ENCODE measurements around the gene GPR160.

Gene GPR160

GRCh38 chr3:170033489-170033888 is 4.3 kb upstream of the GPR160 start:
- no peak for DNase-seq

- DNase-seq, result no peak
These were observed 777 bp downstream of the GPR160 start for GRCh38 chr3:170038434-170039110.

- no peak for DNase-seq
These were observed 2.6 kb downstream of the GPR160 start for GRCh38 chr3:170040418-170040817.

- no peak for DNase-seq
These were observed 5.7 kb downstream of the GPR160 start for GRCh38 chr3:170043506-170043905.

GRCh38 chr3:170044271-170044670 is 6.5 kb downstream of the GPR160 start:
- DNase-seq, result no peak

GRCh38 chr3:170044795-170045244 is 7.0 kb downstream of the GPR160 start:
- DNase-seq, result no peak

GRCh38 chr3:170046269-170047132 is 8.7 kb downstream of the GPR160 start:
- DNase-seq, result no peak

GRCh38 chr3:170047133-170047404 is 9.3 kb downstream of the GPR160 start:
- DNase-seq, result no peak

- DNase-seq, result no peak
These were observed 11.6 kb downstream of the GPR160 start for GRCh38 chr3:170049146-170050000.

GRCh38 chr3:170050753-170051152 is 13.0 kb downstream of the GPR160 start:
- DNase-seq, result no peak

- DNase-seq, result no peak
These were observed 14.6 kb downstream of the GPR160 start for GRCh38 chr3:170052398-170052797.

- DNase-seq, result peak in 1 of 2 experiments; percentile 22
These were observed 16.4 kb downstream of the GPR160 start for GRCh38 chr3:170054204-170054603.

- no peak for DNase-seq
These were observed 17.4 kb downstream of the GPR160 start for GRCh38 chr3:170055209-170055608.

GRCh38 chr3:170056710-170057454 is 19.1 kb downstream of the GPR160 start:
- DNase-seq, result no peak

GRCh38 chr3:170057550-170057949 is 19.8 kb downstream of the GPR160 start:
- DNase-seq, result no peak

GRCh38 chr3:170058127-170058526 is 20.3 kb downstream of the GPR160 start:
- no peak for DNase-seq

- DNase-seq, result no peak
These were observed 21.7 kb downstream of the GPR160 start for GRCh38 chr3:170059447-170059846.

- no peak for DNase-seq
These were observed 24.3 kb downstream of the GPR160 start for GRCh38 chr3:170062068-170062467.

GRCh38 chr3:170062769-170063168 is 25.0 kb downstream of the GPR160 start:
- DNase-seq, result no peak

GRCh38 chr3:170063691-170064090 is 25.9 kb downstream of the GPR160 start:
- no peak for DNase-seq

GRCh38 chr3:170064108-170064507 is 26.3 kb downstream of the GPR160 start:
- DNase-seq, result no peak

- DNase-seq, result no peak
These were observed 37.8 kb downstream of the GPR160 start for GRCh38 chr3:170075441-170076091.

All from SW 1271 (cell line).